HepG2 (cell line): ENCODE results near the gene TTPAL. TPM values are rescaled to one million over a fixed set of nuclear protein-coding genes. Genes with fewer than 3 reads are reported as not detected.

Source experiments
- ATF3 ChIP-seq: sonication (generic); formaldehyde crosslinking; IDR thresholded peaks from 2 replicates; pipeline ENCODE4 v1.4.0; 2020; ENCODE audit warnings: missing genetic modification reagents
- E2F2 ChIP-seq: sonication (generic); formaldehyde crosslinking; IDR thresholded peaks from 2 replicates; pipeline ENCODE4 v1.4.0; 2020; ENCODE audit warnings: missing genetic modification reagents, borderline replicate concordance
- JUN ChIP-seq: sonication (generic); formaldehyde crosslinking; IDR thresholded peaks from 2 replicates; pipeline ENCODE4 v1.4.0; 2020; ENCODE audit warnings: mild to moderate bottlenecking, missing genetic modification reagents
- KAT2B ChIP-seq: fragments of 150-350 bp; IDR thresholded peaks from 2 replicates; pipeline ENCODE4 v1.6.1; 2014; ENCODE audit warnings: low read depth, low read length, borderline replicate concordance
- LBX2 ChIP-seq: sonication (generic); formaldehyde crosslinking; IDR thresholded peaks from 2 replicates; pipeline ENCODE4 v1.5.0; 2020; ENCODE audit warnings: missing genetic modification reagents, mild to moderate bottlenecking, borderline replicate concordance
- MATR3 ChIP-seq: sonication (generic); formaldehyde crosslinking; IDR thresholded peaks from 2 replicates; pipeline ENCODE4 v1.4.0; 2020; ENCODE audit warnings: missing genetic modification reagents
- MEF2D ChIP-seq: sonication (generic); formaldehyde crosslinking; IDR thresholded peaks from 2 replicates; pipeline ENCODE4 v1.5.1; 2020; ENCODE audit warnings: mild to moderate bottlenecking, missing genetic modification reagents
- MTF1 ChIP-seq: sonication (generic); formaldehyde crosslinking; IDR thresholded peaks from 2 replicates; pipeline ENCODE4 v1.5.0; 2020; ENCODE audit warnings: missing genetic modification reagents
- NRL ChIP-seq: sonication (generic); formaldehyde crosslinking; IDR thresholded peaks from 2 replicates; pipeline ENCODE4 v1.5.0; 2020; ENCODE audit warnings: missing genetic modification reagents, mild to moderate bottlenecking, moderate library complexity, borderline replicate concordance
- POLR2AphosphoS2 ChIP-seq: IDR thresholded peaks from 2 replicates; pipeline ENCODE4 v1.6.1; 2011; ENCODE audit warnings: low read depth, low read length, improper control_type of control experiment
- RBAK ChIP-seq: sonication (generic); formaldehyde crosslinking; IDR thresholded peaks from 2 replicates; pipeline ENCODE4 v1.5.1; 2020; ENCODE audit warnings: mild to moderate bottlenecking, missing genetic modification reagents
- TBL1XR1 ChIP-seq: fragments of 150-350 bp; IDR thresholded peaks from 2 replicates; pipeline ENCODE4 v1.6.1; 2014; ENCODE audit warnings: borderline replicate concordance, low read length; ENCODE audit not compliant: partially characterized antibody
- TBX3 ChIP-seq: fragments of 450-650 bp; IDR thresholded peaks from 2 replicates; pipeline ENCODE4 v1.6.1; 2017; ENCODE audit warnings: antibody characterized with exemption, mild to moderate bottlenecking, inconsistent platforms, borderline replicate concordance
- TCF12 ChIP-seq, 2 experiments: fragments of 450-650 bp in 1 of 2; sonication (generic) in 1 of 2; formaldehyde crosslinking in 1 of 2; IDR thresholded peaks; 2 replicates each; pipeline versions ENCODE4 v1.6.1 to v1.8.0; 2017 to 2022; ENCODE audit warnings: antibody characterized with exemption in 1 of 2, mild to moderate bottlenecking in 1 of 2, missing genetic modification reagents in 1 of 2, moderate library complexity in 1 of 2
- TEAD3 ChIP-seq: optimal IDR thresholded peaks from 2 replicates; pipeline ENCODE3; 2016; ENCODE audit warnings: borderline replicate concordance
- USF2 ChIP-seq, 2 experiments: sonication (generic) in 1 of 2; formaldehyde crosslinking in 1 of 2; IDR thresholded peaks; 2 replicates each; pipeline versions ENCODE4 v1.5.1 to v1.6.1; 2011 to 2020; ENCODE audit warnings: borderline replicate concordance in 1 of 2, low read depth in 1 of 2, low read length in 1 of 2, mild to moderate bottlenecking in 1 of 2, missing genetic modification reagents in 1 of 2, moderate library complexity in 1 of 2
- ZFP1 ChIP-seq: IDR thresholded peaks from 2 replicates; pipeline ENCODE4 v1.6.1; 2016
- ZNF225 ChIP-seq: sonication (generic); formaldehyde crosslinking; IDR thresholded peaks from 2 replicates; pipeline ENCODE4 v1.4.0; 2020; ENCODE audit warnings: mild to moderate bottlenecking, missing genetic modification reagents
- ZNF230 ChIP-seq: sonication (generic); formaldehyde crosslinking; IDR thresholded peaks from 2 replicates; pipeline ENCODE4 v1.4.0; 2020; ENCODE audit warnings: mild to moderate bottlenecking, missing genetic modification reagents
- ZNF282 ChIP-seq: fragments of 450-650 bp; IDR thresholded peaks from 2 replicates; pipeline ENCODE4 v1.6.1; 2018; ENCODE audit not compliant: partially characterized antibody
- ZNF7 ChIP-seq: IDR thresholded peaks from 2 replicates; pipeline ENCODE4 v1.6.1; 2016; ENCODE audit warnings: missing biosample characterization, missing genetic modification reagents
- ZNF710 ChIP-seq: sonication (generic); formaldehyde crosslinking; IDR thresholded peaks from 2 replicates; pipeline ENCODE4 v1.5.0; 2020; ENCODE audit warnings: mild to moderate bottlenecking, missing genetic modification reagents, borderline replicate concordance
- ZNF749 ChIP-seq: sonication (generic); formaldehyde crosslinking; IDR thresholded peaks from 2 replicates; pipeline ENCODE4 v1.8.0; 2022; ENCODE audit warnings: mild to moderate bottlenecking, missing genetic modification reagents, moderate library complexity, borderline replicate concordance
- ZNF816 ChIP-seq: sonication (generic); formaldehyde crosslinking; IDR thresholded peaks from 2 replicates; pipeline ENCODE4 v1.8.0; 2022; ENCODE audit warnings: missing genetic modification reagents, mild to moderate bottlenecking, borderline replicate concordance
- ZSCAN30 ChIP-seq: sonication (generic); formaldehyde crosslinking; IDR thresholded peaks from 2 replicates; pipeline ENCODE4 v1.5.0; 2020; ENCODE audit warnings: mild to moderate bottlenecking, missing genetic modification reagents
- polyA plus RNA-seq, 8 experiments: library from polyadenylated mRNA; depleted of rRNA in 3 of 8; stranded (reverse) in 7 of 8; unstranded in 1 of 8; fragments of >200 nt; fragmentation: Illumina TruSeq in 4 of 8; extraction: Trizol in 4 of 8; gene quantifications; 2 replicates each; pipeline versions ENCODE4 v1.2.1 to v1.2.3, GENCODE V29; 2011 to 2016; ENCODE audit warnings: low read depth in 4 of 8, missing spikeins in 1 of 8, mixed read lengths in 1 of 8; ENCODE audit not compliant: insufficient read depth in 1 of 8
- total RNA-seq, 5 experiments: library from RNA; depleted of rRNA; stranded (reverse); fragments of >200 nt; fragmentation: Illumina TruSeq; extraction: Trizol; gene quantifications; 2 replicates each; pipeline ENCODE4 v1.2.3, GENCODE V29; 2016; ENCODE audit warnings: low read depth in 1 of 5

The TTPAL gene
- total and polyA plus RNA-seq, 2 of the 13 experiments (the other 11 are each of a cell fraction or from before 2014, with no cell fraction given), result 4.3 to 18.8 TPM

GRCh38 chr20:44450903-44451450, 24.7 kb upstream of the TTPAL start (continued):
- TF ChIP-seq ZNF710 (CRISPR knock-in tag) (no peak), MEF2D (CRISPR knock-in tag) (no peak), ATF3 (CRISPR knock-in tag) (no peak), TEAD3 (CRISPR knock-in tag) (no peak), ZFP1 (no peak), ZNF816 (CRISPR knock-in tag) (no peak), KAT2B (no peak), TBL1XR1 (no peak), MATR3 (no peak), ZNF225 (CRISPR knock-in tag) (no peak), TCF12 (IDR thresholded peaks at IDR 0.05) (no peak), TCF12 (CRISPR knock-in tag; IDR thresholded peaks at IDR 0.05) (0 out of 2 replicates have a peak, but pooled peaks have one; percentile 43), LBX2 (CRISPR knock-in tag) (no peak), ZSCAN30 (CRISPR knock-in tag) (no peak), ZNF282 (no peak), TBX3 (no peak), ZNF230 (peak; percentile 27; the same call in 1 of the 2 replicates), ZNF749 (no peak), POLR2AphosphoS2 (no peak), ZNF7 (CRISPR knock-in tag) (no peak), E2F2 (CRISPR knock-in tag) (no peak), JUN (CRISPR knock-in tag) (0 out of 2 replicates have a peak, but pooled peaks have one; percentile 21), USF2 (IDR thresholded peaks at IDR 0.05; ENCODE audit: low read depth, low read length) (no peak), USF2 (CRISPR knock-in tag; IDR thresholded peaks at IDR 0.05; ENCODE audit: borderline replicate concordance) (no peak), MTF1 (CRISPR knock-in tag) (no peak), NRL (no peak), RBAK (CRISPR knock-in tag) (no peak)
